Peyer's patch (tissue), 4 donors: Measurements from ENCODE around the gene RBM18.

Experiments used
- CTCF ChIP-seq, 6 experiments: fragments of 450-650 bp in 4 of 6; fragments of 200-600 bp in 2 of 6; sonication (generic) in 1 of 6; IDR thresholded peaks; one replicate each; pipeline ENCODE4 v1.5.1; 2017 to 2019; ENCODE audit warnings: antibody characterized with exemption in 6 of 6, mild to moderate bottlenecking in 3 of 6, moderate library complexity in 1 of 6
- POLR2A ChIP-seq, 2 donors: fragments of 450-650 bp; IDR thresholded peaks; one replicate each; pipeline ENCODE4 v1.5.1; 2017; ENCODE audit warnings: antibody characterized with exemption in 2 of 2, mild to moderate bottlenecking in 2 of 2, moderate library complexity in 2 of 2

DNA sequence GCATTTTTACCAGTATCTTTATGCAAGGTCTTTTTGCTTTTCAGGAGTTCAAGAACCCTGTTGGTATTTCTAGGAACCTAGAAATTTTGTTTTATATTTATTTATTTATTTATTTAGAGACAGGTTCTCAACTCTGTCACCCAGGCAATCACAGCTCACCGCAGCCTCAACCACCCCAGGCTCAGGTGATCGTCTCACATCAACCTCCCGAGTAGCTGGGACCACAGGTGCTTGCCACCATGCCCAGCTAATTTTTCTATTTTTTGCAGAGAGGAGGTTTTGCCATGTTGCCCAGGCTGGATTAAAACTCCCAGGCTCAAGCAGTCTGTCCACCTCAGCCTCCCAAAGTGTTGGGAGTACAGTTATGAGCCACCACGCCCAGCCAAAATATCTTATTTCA is 68.8 kb downstream of the RBM18 start:
- no peak for TF ChIP-seq CTCF (IDR thresholded peaks at IDR 0.05)
- no peak for TF ChIP-seq POLR2A (IDR thresholded peaks at IDR 0.05)
